Nephron progenitor cell (in vitro differentiated cells): ENCODE data around the gene WDR91.
"Not testable (repeated sequence)": the region's sequence is repeated elsewhere in the genome, so short reads cannot be mapped to it uniquely, and the experiment has no call there.

Source experiments
- DNase-seq: peaks from one replicate; pipeline ENCODE4 v3.0.0; 2021
- H3K27ac Mint-ChIP-seq: 2 replicates; pipeline ENCODE4 v1.8.0; 2021; ENCODE audit warnings: mild to moderate bottlenecking, moderate library complexity, mixed read lengths
- H3K27me3 Mint-ChIP-seq: 2 replicates; pipeline ENCODE4 v1.8.0; 2021; ENCODE audit warnings: mild to moderate bottlenecking, low read depth, mixed read lengths; ENCODE audit not compliant: poor library complexity
- H3K36me3 Mint-ChIP-seq: 2 replicates; pipeline ENCODE4 v1.8.0; 2021; ENCODE audit warnings: low read depth, mixed read lengths
- H3K4me1 Mint-ChIP-seq: 2 replicates; pipeline ENCODE4 v1.8.0; 2021; ENCODE audit warnings: mixed read lengths
- H3K4me3 Mint-ChIP-seq: 2 replicates; pipeline ENCODE4 v1.8.0; 2021; ENCODE audit warnings: mild to moderate bottlenecking, moderate library complexity, mixed read lengths
- H3K9me3 Mint-ChIP-seq: 2 replicates; pipeline ENCODE4 v1.8.0; 2021; ENCODE audit warnings: mild to moderate bottlenecking, moderate library complexity, mixed read lengths
- CTCF ChIP-seq: fragments of 200-600 bp; sonication (generic); IDR thresholded peaks from 2 replicates; pipeline ENCODE4 v1.5.0; 2021; ENCODE audit warnings: antibody characterized with exemption

WDR91 gene

GRCh38 chr7:135236727-135237126 is 25.4 kb upstream of the WDR91 start:
- Mint-ChIP-seq H3K27ac (peak overlapping the region; percentile 21), H3K4me1 (peaks cover 27% of the 10 kb centered on the region), H3K36me3 (no peaks in the 10 kb centered on the region), H3K27me3 (peaks cover 10% of the 10 kb centered on the region), H3K4me3 (no peak overlapping the region), H3K9me3 (no peaks in the 10 kb centered on the region)
- no peak for TF ChIP-seq CTCF
- DNase-seq, result no peak

DNA sequence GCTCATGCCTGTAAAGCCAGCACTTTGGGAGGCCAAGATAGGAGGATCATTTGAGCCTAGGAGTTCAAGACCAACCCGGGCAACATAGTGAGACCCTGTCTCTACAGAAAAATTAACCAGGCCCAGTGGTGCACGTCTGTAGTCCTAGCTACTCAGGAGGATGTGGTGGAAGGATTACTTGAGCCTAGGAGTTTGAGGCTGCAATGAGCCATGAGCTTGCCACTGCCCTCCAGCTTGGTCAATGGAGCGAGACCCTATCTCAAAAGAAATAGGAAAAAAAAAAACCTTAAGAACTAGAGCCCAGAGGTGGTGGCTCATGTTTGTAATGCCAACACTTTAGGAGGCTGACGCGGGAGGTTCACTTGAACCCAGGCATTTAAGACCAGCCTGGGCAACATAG is 24.5 kb upstream of the WDR91 start:
- DNase-seq, result no peak
- TF ChIP-seq CTCF, result no peak
- no peak overlapping the region for H3K4me3 Mint-ChIP-seq
- peaks cover 10% of the 10 kb centered on the region for H3K27me3 Mint-ChIP-seq
- H3K36me3 Mint-ChIP-seq, result no peaks in the 10 kb centered on the region
- H3K27ac Mint-ChIP-seq, result no peak overlapping the region
- no peaks in the 10 kb centered on the region for H3K9me3 Mint-ChIP-seq
- H3K4me1 Mint-ChIP-seq, result peaks cover 32% of the 10 kb centered on the region

- H3K27me3 Mint-ChIP-seq, result peaks cover 10% of the 10 kb centered on the region
- DNase-seq, result no peak
- TF ChIP-seq CTCF, result no peak
- H3K27ac Mint-ChIP-seq, result no peak overlapping the region
- H3K9me3 Mint-ChIP-seq, result no peaks in the 10 kb centered on the region
- H3K36me3 Mint-ChIP-seq, result no peaks in the 10 kb centered on the region
- H3K4me3 Mint-ChIP-seq, result no peak overlapping the region
- peaks cover 22% of the 10 kb centered on the region for H3K4me1 Mint-ChIP-seq
Observed at GRCh38 chr7:135234727-135235126, 23.4 kb upstream of the WDR91 start.

GRCh38 chr7:135234095-135234494 is 22.8 kb upstream of the WDR91 start:
- H3K27me3 Mint-ChIP-seq, H3K27ac Mint-ChIP-seq, H3K4me3 Mint-ChIP-seq, DNase-seq, H3K9me3 Mint-ChIP-seq, H3K36me3 Mint-ChIP-seq: not testable (repeated sequence)
- peaks cover 16% of the 10 kb centered on the region for H3K4me1 Mint-ChIP-seq

DNA sequence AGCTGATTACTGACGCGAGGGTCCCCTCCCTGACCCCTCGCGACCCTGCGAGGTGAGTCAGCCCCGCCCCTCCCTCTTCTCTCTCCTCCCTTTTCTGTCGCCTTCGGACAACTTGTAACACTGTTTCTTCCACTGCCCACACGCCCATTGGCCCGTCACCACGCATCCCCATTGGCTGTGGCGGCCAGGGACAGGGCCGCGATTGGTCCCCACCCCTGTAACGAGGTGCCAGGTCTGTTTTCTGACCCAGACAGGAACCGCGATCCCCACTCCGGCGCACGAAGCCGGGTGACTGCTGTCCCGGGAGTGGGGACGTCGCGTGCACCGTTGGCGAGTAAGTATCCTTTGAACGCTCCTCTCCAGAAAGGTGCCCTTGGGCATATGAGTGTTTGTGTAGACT is 22.2 kb upstream of the WDR91 start, which contains the start of gene STRA8:
STRA8 (plus strand) TSS at position 269 of the 400 bp plus-strand sequence. CDS start 6,687 bp downstream, outside the sequence.
- no peak for TF ChIP-seq CTCF
- no peak within 1 kb of the TSS for H3K27ac Mint-ChIP-seq
- H3K27me3 Mint-ChIP-seq, result peaks cover 10% of the 10 kb centered on the region
- no peak within 1 kb of the TSS for H3K4me3 Mint-ChIP-seq
- H3K4me1 Mint-ChIP-seq, result peaks cover 15% of the 10 kb centered on the region
- no peak for DNase-seq
- H3K36me3 Mint-ChIP-seq, result no peaks in the 10 kb centered on the region
- no peaks in the 10 kb centered on the region for H3K9me3 Mint-ChIP-seq

- Mint-ChIP-seq H3K27ac (no peak overlapping the region), H3K9me3 (no peaks in the 10 kb centered on the region), H3K27me3 (peaks cover 10% of the 10 kb centered on the region), H3K36me3 (no peaks in the 10 kb centered on the region), H3K4me3 (no peak overlapping the region), H3K4me1 (peaks cover 15% of the 10 kb centered on the region)
- no peak for TF ChIP-seq CTCF
- DNase-seq, result peak; percentile 17
Observed at GRCh38 chr7:135232720-135233119, 21.4 kb upstream of the WDR91 start.
